ENCODE data around the gene TGFBR1.
A peak's percentile ranks its signal among the peaks of the same experiment; 100 is the strongest.

The TGFBR1 gene

GRCh38 chr9:99107421-99107820 is 2.5 kb downstream of the TGFBR1 start:
- Mint-ChIP-seq H3K4me1 (peaks cover 34 to 72% of the 10 kb centered on the region in 2 donors), H3K36me3 (peaks cover 1 to 9% of the 10 kb centered on the region in 2 donors), H3K9me3 (peaks cover 0 to 1% of the 10 kb centered on the region in 2 donors), H3K4me3 (peak overlapping the region; percentile 2 to 47), H3K27me3 (no peaks in the 10 kb centered on the region), H3K27ac (no peak overlapping the region)
- ATAC-seq (replicated peaks) (no peak), DNase-seq (no peak)

GRCh38 chr9:99108131-99108530 is 3.2 kb downstream of the TGFBR1 start:
- DNase-seq (no peak), ATAC-seq (replicated peaks) (no peak)
- H3K9me3 Mint-ChIP-seq = peaks cover 0 to 1% of the 10 kb centered on the region in 2 donors
- no peak overlapping the region for H3K27ac Mint-ChIP-seq
- H3K4me3 Mint-ChIP-seq = no peak overlapping the region
- H3K36me3 Mint-ChIP-seq = peaks cover 1 to 11% of the 10 kb centered on the region in 2 donors
- H3K27me3 Mint-ChIP-seq = no peaks in the 10 kb centered on the region
- peaks cover 41 to 78% of the 10 kb centered on the region in 2 donors for H3K4me1 Mint-ChIP-seq

GRCh38 chr9:99109522-99109921 is 4.6 kb downstream of the TGFBR1 start:
- ATAC-seq (replicated peaks) = no peak
- Mint-ChIP-seq H3K4me3 (no peak overlapping the region), H3K36me3 (peaks cover 1 to 11% of the 10 kb centered on the region in 2 donors), H3K4me1 (peaks cover 36 to 75% of the 10 kb centered on the region in 2 donors), H3K9me3 (peaks cover 0 to 1% of the 10 kb centered on the region in 2 donors), H3K27me3 (no peaks in the 10 kb centered on the region), H3K27ac (no peak overlapping the region)
- DNase-seq = no peak

GRCh38 chr9:99112750-99113413 is 8.0 kb downstream of the TGFBR1 start:
- H3K4me1 Mint-ChIP-seq = peaks cover 20 to 56% of the 10 kb centered on the region in 2 donors
- peaks cover 0 to 1% of the 10 kb centered on the region in 2 donors for H3K9me3 Mint-ChIP-seq
- peak overlapping the region; percentile 37 to 45 for H3K4me3 Mint-ChIP-seq
- peak; percentile 54 to 56 for ATAC-seq (replicated peaks)
- H3K27ac Mint-ChIP-seq = peak overlapping the region; percentile 52
- H3K36me3 Mint-ChIP-seq = peaks cover 1 to 11% of the 10 kb centered on the region in 2 donors
- no peak for DNase-seq
- no peaks in the 10 kb centered on the region for H3K27me3 Mint-ChIP-seq

GRCh38 chr9:99113414-99114048 is 8.6 kb downstream of the TGFBR1 start:
- Mint-ChIP-seq H3K4me1 (peaks cover 20 to 50% of the 10 kb centered on the region in 2 donors), H3K36me3 (peaks cover 1 to 11% of the 10 kb centered on the region in 2 donors), H3K27ac (peak overlapping the region; percentile 52), H3K9me3 (peaks cover 0 to 1% of the 10 kb centered on the region in 2 donors), H3K4me3 (peak overlapping the region; percentile 37 to 45), H3K27me3 (no peaks in the 10 kb centered on the region)
- no peak for DNase-seq
- ATAC-seq (replicated peaks) = no peak

DNA sequence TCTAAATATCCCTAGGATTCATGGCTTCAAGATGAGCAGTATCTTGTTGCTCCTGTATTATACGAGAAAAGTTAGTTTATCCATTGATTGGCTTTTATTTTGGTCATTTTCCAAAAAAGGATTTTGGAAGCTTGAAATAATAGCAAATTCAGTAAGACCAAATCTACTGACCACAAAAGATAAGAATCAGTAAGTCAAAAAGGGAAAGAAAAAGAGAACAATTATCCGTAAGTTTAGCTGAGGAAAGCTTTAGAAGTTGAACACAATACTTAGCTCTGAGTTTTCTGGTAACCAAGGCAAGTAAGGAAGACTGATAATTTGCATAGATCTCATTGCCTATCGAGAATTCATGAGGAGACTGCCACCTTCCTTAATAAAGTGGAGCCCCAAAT is 9.1 kb downstream of the TGFBR1 start:
- Mint-ChIP-seq H3K27ac (no peak overlapping the region), H3K4me3 (no peak overlapping the region)

GRCh38 chr9:99114846-99115500 is 10.1 kb downstream of the TGFBR1 start:
- H3K27me3 Mint-ChIP-seq = no peaks in the 10 kb centered on the region
- H3K36me3 Mint-ChIP-seq = peaks cover 5 to 17% of the 10 kb centered on the region in 2 donors
- ATAC-seq (replicated peaks) (no peak), DNase-seq (no peak)
- peaks cover 23 to 50% of the 10 kb centered on the region in 2 donors for H3K4me1 Mint-ChIP-seq
- peaks cover 0 to 2% of the 10 kb centered on the region in 2 donors for H3K9me3 Mint-ChIP-seq
- no peak overlapping the region for H3K4me3 Mint-ChIP-seq
- no peak overlapping the region for H3K27ac Mint-ChIP-seq

More for the DNA sequence above, 9.1 kb downstream of the TGFBR1 start:
- Mint-ChIP-seq H3K27me3 (no peaks in the 10 kb centered on the region), H3K9me3 (peaks cover 0 to 2% of the 10 kb centered on the region in 2 donors), H3K4me1 (peaks cover 21 to 50% of the 10 kb centered on the region in 2 donors), H3K36me3 (peaks cover 5 to 14% of the 10 kb centered on the region in 2 donors)
- ATAC-seq (replicated peaks) (no peak), DNase-seq (no peak)

GRCh38 chr9:99116003-99116411 is 11.1 kb downstream of the TGFBR1 start:
- no peak overlapping the region for H3K4me3 Mint-ChIP-seq
- DNase-seq (no peak), ATAC-seq (replicated peaks) (no peak)
- no peaks in the 10 kb centered on the region for H3K27me3 Mint-ChIP-seq
- no peak overlapping the region for H3K27ac Mint-ChIP-seq
- H3K4me1 Mint-ChIP-seq = peaks cover 28 to 55% of the 10 kb centered on the region in 2 donors
- H3K36me3 Mint-ChIP-seq = peaks cover 5 to 17% of the 10 kb centered on the region in 2 donors
- peaks cover 0 to 2% of the 10 kb centered on the region in 2 donors for H3K9me3 Mint-ChIP-seq

GRCh38 chr9:99118782-99119466 is 14.0 kb downstream of the TGFBR1 start:
- ATAC-seq (replicated peaks) = peak; percentile 99 to 100
- Mint-ChIP-seq H3K4me1 (peaks cover 25 to 54% of the 10 kb centered on the region in 2 donors), H3K27ac (peak overlapping the region; percentile 87), H3K27me3 (no peaks in the 10 kb centered on the region), H3K36me3 (peaks cover 5% of the 10 kb centered on the region in 2 donors), H3K4me3 (peak overlapping the region; percentile 73 to 77), H3K9me3 (peaks cover 0 to 2% of the 10 kb centered on the region in 2 donors)
- peak; percentile 43 for DNase-seq

DNA sequence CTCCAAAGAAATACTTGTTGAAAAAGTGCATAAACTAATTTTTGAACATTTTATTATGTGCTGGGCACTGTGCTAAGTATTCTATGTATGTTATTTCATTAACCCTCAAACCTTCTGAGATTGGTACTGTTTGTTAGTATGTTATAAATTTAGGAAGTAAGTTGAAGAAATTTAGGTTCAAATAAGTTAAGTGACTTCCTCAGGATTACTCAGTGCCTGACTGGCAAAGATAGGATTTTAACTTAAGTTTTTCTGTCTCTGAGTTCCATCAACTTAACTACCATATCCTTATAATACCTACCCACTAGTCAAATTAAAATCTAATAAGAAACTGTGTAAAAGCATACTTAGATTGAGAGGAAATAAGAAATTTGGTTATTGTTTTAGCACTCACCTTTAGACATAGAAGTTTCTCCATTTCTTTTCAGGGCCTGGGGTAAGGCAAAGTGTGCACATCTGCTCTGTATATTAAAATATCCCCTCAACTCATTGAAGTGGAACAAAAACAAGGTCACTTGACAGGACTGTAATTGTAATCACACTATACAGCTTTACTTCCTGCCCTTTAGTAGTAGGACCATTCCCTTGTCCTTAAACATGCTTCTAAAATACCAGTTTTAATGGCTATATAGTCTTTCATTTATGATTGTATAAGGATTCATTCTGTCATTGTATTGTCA is 15.2 kb downstream of the TGFBR1 start:
- H3K27ac Mint-ChIP-seq = peak overlapping the region; percentile 33

DNA sequence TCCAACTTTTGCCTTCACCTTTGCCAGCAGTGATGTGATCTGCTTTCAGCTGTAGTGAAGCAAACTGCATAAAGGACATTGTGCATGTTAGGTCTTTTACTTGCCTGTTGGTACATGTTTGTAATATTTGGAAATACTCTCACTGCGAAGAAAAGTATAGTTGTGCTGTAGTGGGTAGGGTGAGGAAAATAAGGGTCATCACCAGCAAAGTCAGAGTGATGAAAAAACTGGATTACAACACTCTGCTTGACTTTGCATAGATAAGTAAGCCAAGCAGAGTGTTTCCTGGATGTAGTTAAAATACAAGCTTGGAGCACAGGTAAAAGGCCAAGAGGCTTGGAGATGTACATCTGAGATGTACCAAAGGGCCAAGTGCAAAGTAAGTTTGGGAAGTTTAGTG is 16.7 kb downstream of the TGFBR1 start:
- Mint-ChIP-seq H3K4me3 (no peak overlapping the region), H3K4me1 (peaks cover 35 to 65% of the 10 kb centered on the region in 2 donors), H3K27ac (no peak overlapping the region), H3K9me3 (peaks cover 0 to 2% of the 10 kb centered on the region in 2 donors), H3K36me3 (peaks cover 6 to 15% of the 10 kb centered on the region in 2 donors), H3K27me3 (no peaks in the 10 kb centered on the region)
- ATAC-seq (replicated peaks) (no peak), DNase-seq (no peak)

More for the DNA sequence above, 15.2 kb downstream of the TGFBR1 start:
- Mint-ChIP-seq H3K4me1 (peaks cover 32 to 56% of the 10 kb centered on the region in 2 donors), H3K27me3 (no peaks in the 10 kb centered on the region), H3K4me3 (no peak overlapping the region), H3K36me3 (peaks cover 5 to 10% of the 10 kb centered on the region in 2 donors), H3K9me3 (peaks cover 0 to 2% of the 10 kb centered on the region in 2 donors)
- ATAC-seq (replicated peaks) (peak in 1 of 2 donors; percentile 35), DNase-seq (no peak)

DNA sequence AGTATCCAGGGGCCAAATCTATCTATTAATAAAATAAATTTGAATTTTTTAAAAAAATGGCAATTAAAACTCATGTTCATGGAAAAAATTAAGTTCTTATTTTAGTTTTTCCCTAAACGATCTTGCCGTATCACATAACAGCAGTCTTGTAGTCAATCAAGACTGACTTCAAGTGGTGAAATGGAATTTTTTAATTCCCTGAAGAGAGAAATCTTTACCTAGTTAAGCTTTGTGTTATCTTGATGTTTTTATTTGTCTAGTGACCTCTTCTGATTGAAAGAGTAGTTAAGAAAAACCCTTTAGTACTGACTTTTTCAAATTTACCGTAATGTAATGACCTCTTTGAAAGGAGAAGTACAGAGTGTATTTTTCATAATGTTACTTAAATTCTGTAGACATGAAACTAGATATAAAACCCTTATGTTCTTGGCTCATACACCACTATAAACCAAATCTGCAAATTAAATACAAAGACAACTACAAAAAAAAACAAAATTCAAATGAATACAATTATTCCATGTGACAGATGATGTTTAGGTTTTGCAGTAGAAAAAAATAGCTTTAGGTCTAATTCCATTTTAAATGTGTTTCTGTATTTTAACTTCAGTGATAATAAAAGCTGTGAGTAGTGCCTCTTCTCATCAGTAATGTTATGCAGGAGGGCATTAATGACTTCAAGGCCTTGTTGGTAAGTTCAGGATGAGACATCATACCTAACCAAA is 19.8 kb downstream of the TGFBR1 start:
- Mint-ChIP-seq H3K27me3 (no peaks in the 10 kb centered on the region), H3K36me3 (peaks cover 3 to 20% of the 10 kb centered on the region in 2 donors), H3K27ac (no peak overlapping the region), H3K4me3 (no peak overlapping the region), H3K4me1 (peaks cover 40 to 73% of the 10 kb centered on the region in 2 donors), H3K9me3 (no peaks in the 10 kb centered on the region)
- ATAC-seq (replicated peaks) (no peak), DNase-seq (no peak)

- Mint-ChIP-seq H3K27ac (no peak overlapping the region), H3K27me3 (no peaks in the 10 kb centered on the region), H3K9me3 (no peaks in the 10 kb centered on the region), H3K4me1 (peaks cover 42 to 73% of the 10 kb centered on the region in 2 donors), H3K36me3 (peaks cover 5 to 20% of the 10 kb centered on the region in 2 donors), H3K4me3 (no peak overlapping the region)
- ATAC-seq (replicated peaks) (no peak), DNase-seq (no peak)
Measured at GRCh38 chr9:99125446-99125845, 20.5 kb downstream of the TGFBR1 start.
